Measurements from ENCODE around the gene SPAG16.
"Not testable (repeated sequence)": the region's sequence is repeated elsewhere in the genome, so short reads cannot be mapped to it uniquely, and the experiment has no call there.

- not testable (repeated sequence) for TF ChIP-seq CTCF, POLR2A (IDR thresholded peaks at IDR 0.05)
These were observed 404.6 kb downstream of the SPAG16 start for GRCh38 chr2:213688825-213689224.
